ENCODE measurements around the gene PRXL2B. TPM values are rescaled to one million over a fixed set of nuclear protein-coding genes. Genes with fewer than 3 reads are reported as not detected.
"Not testable (repeated sequence)": the region's sequence is repeated elsewhere in the genome, so short reads cannot be mapped to it uniquely, and the experiment has no call there.

PRXL2B gene
- total RNA-seq, 4 donors from 2014 or later: 0.52 to 2.7 (median 1.1) TPM

DNA sequence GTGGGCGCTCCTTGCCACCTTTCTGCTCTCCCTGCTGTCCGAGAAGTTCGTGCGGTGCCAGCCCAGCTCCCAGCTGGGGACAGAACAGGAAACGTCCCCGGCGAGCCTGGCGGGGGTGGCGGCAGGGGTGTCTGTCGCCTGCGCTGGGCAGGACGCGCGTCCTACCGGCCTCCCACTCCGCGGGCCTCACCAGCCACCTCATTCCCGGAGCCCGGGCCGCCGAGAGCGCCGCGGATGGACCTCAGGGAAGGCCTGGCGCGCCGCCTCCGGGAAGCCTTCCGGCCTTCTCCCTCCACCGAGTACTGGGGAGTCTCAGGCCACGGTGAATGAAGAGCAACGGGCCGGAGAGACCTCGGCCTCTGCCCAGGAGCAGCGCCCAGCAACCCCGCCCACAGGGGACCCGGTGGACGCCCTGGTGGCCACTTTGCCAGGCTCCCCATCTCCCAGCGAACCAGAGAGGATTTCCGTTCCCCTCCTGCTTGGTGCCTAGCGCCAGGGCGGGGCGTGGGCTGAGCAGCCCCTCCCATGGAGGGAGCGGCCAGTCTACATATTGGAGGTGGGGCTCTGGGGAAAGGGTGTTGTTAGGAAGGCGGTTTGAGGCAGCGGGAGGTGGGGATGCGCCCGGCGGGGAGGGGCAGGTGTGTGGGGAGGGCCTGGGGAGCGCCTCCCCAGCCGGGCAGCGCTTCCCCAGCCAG, 39.9 kb upstream of the PRXL2B start:
- intact Hi-C loops (cut with DNase I; ENCODE audit: low total_unique reads) (loop anchor here (2.0 to 10.0 kb wide), 3 partner anchors 18 to 349 kb away; no protein-coding TSS in a partner anchor), in situ Hi-C loops (cut with MboI; ENCODE audit: low sequenced_read_pairs in 4 of 4) (loop anchor here (10.0 to 25.0 kb wide), 2 partner anchors 132 to 334 kb away; partner anchors contain the start of gene PEX10 (in 4 of the 4))
- DNase-seq: peak; percentile 58 to 68
- Histone ChIP-seq H3K27ac (peak overlapping the region; percentile 86 to 94 (median 88)), H3K9me3 (no peaks in the 10 kb centered on the region), H3K4me1 (peaks cover 14 to 35% of the 10 kb centered on the region in 2 donors), H3K36me3 (no peaks in the 10 kb centered on the region), H3K4me3 (peak overlapping the region; percentile 53 to 63 (median 56)), H3K27me3 (peaks cover 12 to 29% (median 26%) of the 10 kb centered on the region in 3 donors)
- ATAC-seq: peak; percentile 31 to 60
- peak; percentile 21 to 48 for TF ChIP-seq POLR2A (IDR thresholded peaks at IDR 0.05)
- TF ChIP-seq, protein P1, sequence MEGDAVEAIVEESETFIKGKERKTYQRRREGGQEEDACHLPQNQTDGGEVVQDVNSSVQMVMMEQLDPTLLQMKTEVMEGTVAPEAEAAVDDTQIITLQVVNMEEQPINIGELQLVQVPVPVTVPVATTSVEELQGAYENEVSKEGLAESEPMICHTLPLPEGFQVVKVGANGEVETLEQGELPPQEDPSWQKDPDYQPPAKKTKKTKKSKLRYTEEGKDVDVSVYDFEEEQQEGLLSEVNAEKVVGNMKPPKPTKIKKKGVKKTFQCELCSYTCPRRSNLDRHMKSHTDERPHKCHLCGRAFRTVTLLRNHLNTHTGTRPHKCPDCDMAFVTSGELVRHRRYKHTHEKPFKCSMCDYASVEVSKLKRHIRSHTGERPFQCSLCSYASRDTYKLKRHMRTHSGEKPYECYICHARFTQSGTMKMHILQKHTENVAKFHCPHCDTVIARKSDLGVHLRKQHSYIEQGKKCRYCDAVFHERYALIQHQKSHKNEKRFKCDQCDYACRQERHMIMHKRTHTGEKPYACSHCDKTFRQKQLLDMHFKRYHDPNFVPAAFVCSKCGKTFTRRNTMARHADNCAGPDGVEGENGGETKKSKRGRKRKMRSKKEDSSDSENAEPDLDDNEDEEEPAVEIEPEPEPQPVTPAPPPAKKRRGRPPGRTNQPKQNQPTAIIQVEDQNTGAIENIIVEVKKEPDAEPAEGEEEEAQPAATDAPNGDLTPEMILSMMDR (IDR thresholded peaks at IDR 0.05 in 4 of 5, conservative IDR thresholded peaks at IDR 0.05 in 1 of 5): peak in 2 of 5 experiments; percentile 11 to 19

DNA sequence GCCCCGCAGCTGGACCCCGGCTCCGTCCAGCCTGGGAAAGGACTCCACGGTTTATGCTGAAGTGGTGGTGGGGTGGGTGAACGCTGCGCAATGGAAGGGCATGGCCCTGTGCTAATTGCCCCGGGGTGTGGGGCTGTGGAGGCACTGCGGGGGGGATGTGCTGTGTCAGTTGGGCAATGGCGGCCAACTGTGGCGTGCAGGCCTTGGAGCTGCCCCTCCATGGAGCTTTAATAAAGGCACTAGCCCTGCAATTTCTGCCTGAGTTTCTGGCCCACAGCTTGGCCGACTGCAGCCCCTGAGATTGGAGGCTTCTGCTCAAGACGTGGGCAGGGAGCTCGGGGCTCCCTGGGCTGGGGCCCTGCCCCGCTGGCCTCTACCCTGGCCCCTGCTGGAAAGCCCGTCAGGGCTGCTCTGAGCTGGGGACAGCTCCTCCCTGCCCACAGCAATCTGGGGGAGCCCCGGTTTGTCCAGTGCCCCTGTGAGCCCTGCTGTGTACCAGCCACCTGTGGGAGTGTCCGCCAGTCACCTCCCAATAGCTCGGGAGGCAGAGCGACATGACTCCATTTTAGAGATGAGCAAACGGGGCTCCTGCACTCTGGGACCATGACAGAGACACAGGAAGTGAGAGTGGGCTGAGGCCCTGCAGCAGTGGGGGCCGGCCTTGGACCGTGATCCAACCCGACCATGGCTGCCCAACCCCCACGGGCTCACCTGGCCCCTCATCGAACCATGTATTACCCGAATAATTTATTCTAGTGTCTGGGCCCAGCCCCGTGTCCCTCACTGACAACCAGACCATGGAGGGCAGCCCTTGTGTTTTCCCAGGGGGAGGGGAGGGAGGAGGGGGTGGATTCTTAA, 39.1 kb upstream of the PRXL2B start:
- H3K36me3 ChIP-seq: no peaks in the 10 kb centered on the region
- ATAC-seq (peak in 1 of 2 donors; percentile 2), DNase-seq (no peak)
- peak overlapping the region; percentile 53 to 63 (median 56) for H3K4me3 ChIP-seq
- no peaks in the 10 kb centered on the region for H3K9me3 ChIP-seq
- H3K4me1 ChIP-seq: peaks cover 14 to 35% of the 10 kb centered on the region in 2 donors
- peaks cover 10 to 26% (median 25%) of the 10 kb centered on the region in 3 donors for H3K27me3 ChIP-seq
- peak in 1 of 2 donors; percentile 5 for TF ChIP-seq POLR2A (IDR thresholded peaks at IDR 0.05)
- TF ChIP-seq, protein P1 (IDR thresholded peaks at IDR 0.05 in 4 of 5, conservative IDR thresholded peaks at IDR 0.05 in 1 of 5): no peak
- peak overlapping the region; percentile 86 to 94 (median 88) for H3K27ac ChIP-seq
- intact Hi-C loops (cut with DNase I; ENCODE audit: low total_unique reads) (loop anchor here (1.0 to 10.0 kb wide), 5 partner anchors 19 to 350 kb away; no protein-coding TSS in a partner anchor), in situ Hi-C loops (cut with MboI; ENCODE audit: low sequenced_read_pairs in 4 of 4) (loop anchor here (10.0 to 25.0 kb wide), 2 partner anchors 133 to 335 kb away; partner anchors contain the start of gene PEX10 (in 4 of the 4))

GRCh38 chr1:2548068-2548589, 38.4 kb upstream of the PRXL2B start:
- intact Hi-C loops (cut with DNase I; ENCODE audit: low total_unique reads): loop anchor here (1.0 to 10.0 kb wide), 4 partner anchors 37 to 351 kb away; no protein-coding TSS in a partner anchor

GRCh38 chr1:2549367-2550029, 37.1 kb upstream of the PRXL2B start:
- Histone ChIP-seq H3K27me3 (peaks cover 10 to 20% (median 12%) of the 10 kb centered on the region in 3 donors), H3K27ac (peak overlapping the region; percentile 86 to 94 (median 88)), H3K4me1 (peaks cover 11 to 35% of the 10 kb centered on the region in 2 donors), H3K4me3 (peak overlapping the region; percentile 18 to 65 (median 50))
- in situ Hi-C loops (cut with MboI; ENCODE audit: low sequenced_read_pairs in 4 of 4) (loop anchor here (10.0 to 25.0 kb wide), 2 partner anchors 135 to 337 kb away; partner anchors contain the start of gene PEX10 (in 4 of the 4)), intact Hi-C loops (cut with DNase I; ENCODE audit: low total_unique reads) (loop anchor here (5.0 to 10.0 kb wide), 3 partner anchors 85 to 352 kb away; no protein-coding TSS in a partner anchor)
- not testable (repeated sequence) for DNase-seq, H3K9me3 ChIP-seq, H3K36me3 ChIP-seq, ATAC-seq

More at GRCh38 chr1:2548068-2548589, 38.4 kb upstream of the PRXL2B start:
- no peak for TF ChIP-seq POLR2A (IDR thresholded peaks at IDR 0.05)
- TF ChIP-seq, protein P1 (IDR thresholded peaks at IDR 0.05 in 4 of 5, conservative IDR thresholded peaks at IDR 0.05 in 1 of 5): peak; percentile 86 to 98 (median 96)
- Histone ChIP-seq H3K36me3 (no peaks in the 10 kb centered on the region), H3K4me1 (peaks cover 14 to 35% of the 10 kb centered on the region in 2 donors), H3K27ac (peak overlapping the region; percentile 86 to 94 (median 88)), H3K27me3 (peaks cover 10 to 25% (median 22%) of the 10 kb centered on the region in 3 donors), H3K4me3 (peak overlapping the region; percentile 44 to 65 (median 55)), H3K9me3 (no peaks in the 10 kb centered on the region)
- in situ Hi-C loops (cut with MboI; ENCODE audit: low sequenced_read_pairs in 4 of 4): loop anchor here (10.0 to 25.0 kb wide), 2 partner anchors 133 to 336 kb away; partner anchors contain the start of gene PEX10 (in 4 of the 4)
- DNase-seq (peak; percentile 61 to 69), ATAC-seq (peak; percentile 58 to 64)

DNA sequence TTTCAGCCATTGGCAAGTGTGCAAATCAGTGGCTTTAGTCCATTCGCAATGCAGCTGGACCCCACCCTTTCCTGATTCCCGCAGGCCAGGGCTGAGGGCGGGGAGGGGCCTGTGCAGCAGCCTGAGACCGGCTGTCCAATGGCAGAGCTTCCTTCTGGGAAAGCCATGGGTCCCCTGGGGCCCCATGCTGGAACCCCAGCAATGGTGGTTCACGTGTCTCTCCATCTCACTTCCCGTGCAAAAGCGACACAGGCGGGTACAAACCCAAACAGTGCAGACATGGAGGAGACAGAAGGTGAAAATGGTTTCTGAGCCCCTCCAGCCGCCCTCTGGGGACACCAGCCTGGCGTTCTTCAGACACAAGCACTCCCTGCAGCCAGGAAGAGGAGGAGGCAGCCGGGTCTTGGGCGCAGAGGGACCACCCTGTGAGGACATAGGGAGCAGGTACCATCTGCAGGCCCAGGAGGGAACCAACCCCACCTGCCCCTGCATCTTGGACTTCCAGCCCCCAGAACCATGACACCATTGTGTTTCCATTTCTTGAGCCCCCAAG, 36.2 kb upstream of the PRXL2B start:
- H3K36me3 ChIP-seq; H3K9me3 ChIP-seq; DNase-seq; in situ Hi-C loops (cut with MboI; ENCODE audit: low sequenced_read_pairs in 4 of 4): not testable (repeated sequence)
- Histone ChIP-seq H3K4me1 (peaks cover 11 to 37% of the 10 kb centered on the region in 2 donors), H3K27ac (peak overlapping the region; percentile 22 to 74 (median 68)), H3K27me3 (peaks cover 10 to 19% (median 12%) of the 10 kb centered on the region in 3 donors), H3K4me3 (peak overlapping the region in 2 of 4 donors; percentile 17 to 57)
- intact Hi-C loops (cut with DNase I; ENCODE audit: low total_unique reads): loop anchor here (10.0 kb wide), 1 partner anchor 94 kb away; no protein-coding TSS in a partner anchor
- peak in 1 of 2 donors; percentile 7 for ATAC-seq

Measured in gastrocnemius medialis (tissue), 4 donors.